KMS-11 (cell line): ENCODE data around the gene RRBP1.

Source experiments
- H2AFZ ChIP-seq: fragments of 200-600 bp; sonication (generic); 2 replicates; pipeline ENCODE4 v1.6.1; 2016; ENCODE audit warnings: antibody characterized with exemption, mixed run types, low read depth
- H3K27ac ChIP-seq: fragments of 200-600 bp; sonication (generic); 2 replicates; pipeline ENCODE4 v1.6.1; 2016; ENCODE audit warnings: mild to moderate bottlenecking, mixed run types
- H3K27me3 ChIP-seq: fragments of 200-600 bp; sonication (generic); 2 replicates; pipeline ENCODE4 v1.6.1; 2017; ENCODE audit warnings: mild to moderate bottlenecking, low read depth, mixed run types, moderate library complexity; ENCODE audit not compliant: insufficient read depth
- H3K36me3 ChIP-seq: fragments of 200-600 bp; sonication (generic); 2 replicates; pipeline ENCODE4 v1.6.1; 2017; ENCODE audit warnings: mild to moderate bottlenecking, mixed run types; ENCODE audit not compliant: insufficient read depth
- H3K4me1 ChIP-seq: fragments of 200-600 bp; sonication (generic); 2 replicates; pipeline ENCODE4 v1.6.1; 2016; ENCODE audit warnings: mild to moderate bottlenecking, low read depth, mixed run types; ENCODE audit not compliant: poor library complexity, severe bottlenecking
- H3K4me2 ChIP-seq: fragments of 200-600 bp; sonication (generic); 2 replicates; pipeline ENCODE4 v1.7.0; 2016; ENCODE audit warnings: mild to moderate bottlenecking, mixed run types
- H3K4me3 ChIP-seq: fragments of 200-600 bp; sonication (generic); IDR thresholded peaks from 2 replicates; pipeline ENCODE4 v1.6.1; 2017; ENCODE audit warnings: low read depth, low read length, mixed read lengths; ENCODE audit not compliant: insufficient read depth
- H3K79me2 ChIP-seq: fragments of 200-600 bp; sonication (generic); 2 replicates; pipeline ENCODE4 v1.6.1; 2016; ENCODE audit warnings: low read depth, mixed run types; ENCODE audit not compliant: insufficient read depth
- H3K9ac ChIP-seq: fragments of 200-600 bp; sonication (generic); 2 replicates; pipeline ENCODE4 v1.6.1; 2016; ENCODE audit warnings: mild to moderate bottlenecking, mixed run types
- H4K20me1 ChIP-seq: fragments of 200-600 bp; sonication (generic); 2 replicates; pipeline ENCODE4 v1.6.1; 2016; ENCODE audit warnings: mild to moderate bottlenecking, mixed run types; ENCODE audit not compliant: insufficient read depth
- CTCF ChIP-seq: fragments of 200-600 bp; sonication (generic); conservative IDR thresholded peaks from 2 replicates; pipeline ENCODE4 v1.6.1; 2017; ENCODE audit warnings: low read depth, mild to moderate bottlenecking, antibody characterized with exemption, low read length, moderate library complexity, mixed read lengths

RRBP1 gene

GRCh38 chr20:17589161-17589834 is 92.7 kb downstream of the RRBP1 start:
- H3K36me3 ChIP-seq, result no peaks in the 10 kb centered on the region
- no peaks in the 10 kb centered on the region for H3K27me3 ChIP-seq
- H2AFZ ChIP-seq, result no peak overlapping the region
- no peak overlapping the region for H3K4me2 ChIP-seq
- H3K27ac ChIP-seq, result no peak overlapping the region
- TF ChIP-seq CTCF, result no peak
- H3K4me3 ChIP-seq, result no peak overlapping the region
- no peaks in the 10 kb centered on the region for H4K20me1 ChIP-seq
- H3K9ac ChIP-seq, result no peak overlapping the region
- no peaks in the 10 kb centered on the region for H3K79me2 ChIP-seq
- H3K4me1 ChIP-seq, result peaks cover 10% of the 10 kb centered on the region

- no peaks in the 10 kb centered on the region for H3K27me3 ChIP-seq
- H4K20me1 ChIP-seq, result no peaks in the 10 kb centered on the region
- no peaks in the 10 kb centered on the region for H3K36me3 ChIP-seq
- no peak overlapping the region for H3K4me2 ChIP-seq
- H3K4me3 ChIP-seq, result no peak overlapping the region
- no peak overlapping the region for H3K9ac ChIP-seq
- peaks cover 10% of the 10 kb centered on the region for H3K4me1 ChIP-seq
- no peak overlapping the region for H2AFZ ChIP-seq
- no peak overlapping the region for H3K27ac ChIP-seq
- no peaks in the 10 kb centered on the region for H3K79me2 ChIP-seq
- TF ChIP-seq CTCF, result no peak
Measured at GRCh38 chr20:17587824-17588223, 94.2 kb downstream of the RRBP1 start.

GRCh38 chr20:17587148-17587547 is 94.9 kb downstream of the RRBP1 start:
- Histone ChIP-seq H3K27ac (no peak overlapping the region), H3K9ac (no peak overlapping the region), H3K36me3 (no peaks in the 10 kb centered on the region), H3K4me1 (peaks cover 10% of the 10 kb centered on the region), H4K20me1 (no peaks in the 10 kb centered on the region), H2AFZ (no peak overlapping the region), H3K27me3 (no peaks in the 10 kb centered on the region), H3K4me3 (no peak overlapping the region), H3K4me2 (no peak overlapping the region), H3K79me2 (no peaks in the 10 kb centered on the region)
- no peak for TF ChIP-seq CTCF

- Histone ChIP-seq H4K20me1 (no peaks in the 10 kb centered on the region), H2AFZ (no peak overlapping the region), H3K79me2 (no peaks in the 10 kb centered on the region), H3K4me1 (peaks cover 10% of the 10 kb centered on the region), H3K27ac (no peak overlapping the region), H3K27me3 (no peaks in the 10 kb centered on the region), H3K36me3 (no peaks in the 10 kb centered on the region), H3K9ac (no peak overlapping the region), H3K4me3 (no peak overlapping the region), H3K4me2 (no peak overlapping the region)
- TF ChIP-seq CTCF, result no peak
Measured at GRCh38 chr20:17586250-17586649, 95.8 kb downstream of the RRBP1 start.
